Loucy (cell line): ENCODE measurements around the gene BHLHE23.

ENCODE experiments used
- EZH2phosphoT487 ChIP-seq: fragments of 200-600 bp; IDR thresholded peaks from 2 replicates; pipeline ENCODE4 v1.6.1; 2018; ENCODE audit warnings: antibody characterized with exemption, mild to moderate bottlenecking, moderate library complexity, borderline replicate concordance
- TF ChIP-seq, protein P1 (sequence below): fragments of 200-600 bp; sonication (generic); conservative IDR thresholded peaks from 2 replicates; pipeline ENCODE4 v1.5.1; 2014; ENCODE audit warnings: mild to moderate bottlenecking, antibody characterized with exemption, low read length

DNA sequence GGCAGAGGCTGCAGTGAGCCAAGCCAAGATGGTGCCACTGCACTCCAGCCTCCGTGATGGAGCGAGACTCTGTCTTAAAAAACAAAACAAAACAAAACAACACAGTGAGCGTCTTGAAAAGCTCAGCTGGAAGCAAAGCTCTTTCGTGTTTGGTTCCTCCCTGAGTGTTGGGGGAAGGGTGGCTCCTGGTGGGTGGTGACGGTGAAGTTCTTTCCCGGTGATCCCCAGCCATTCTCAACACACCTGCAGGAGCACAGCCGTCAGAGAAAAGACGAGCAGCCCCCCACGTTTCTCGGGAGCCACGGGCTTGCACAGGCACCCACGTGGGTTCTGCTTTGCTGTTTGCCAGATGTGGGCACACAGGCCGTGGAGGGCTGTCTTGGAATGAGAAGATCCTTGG, 3.2 kb downstream of the BHLHE23 start:
- TF ChIP-seq, protein P1, sequence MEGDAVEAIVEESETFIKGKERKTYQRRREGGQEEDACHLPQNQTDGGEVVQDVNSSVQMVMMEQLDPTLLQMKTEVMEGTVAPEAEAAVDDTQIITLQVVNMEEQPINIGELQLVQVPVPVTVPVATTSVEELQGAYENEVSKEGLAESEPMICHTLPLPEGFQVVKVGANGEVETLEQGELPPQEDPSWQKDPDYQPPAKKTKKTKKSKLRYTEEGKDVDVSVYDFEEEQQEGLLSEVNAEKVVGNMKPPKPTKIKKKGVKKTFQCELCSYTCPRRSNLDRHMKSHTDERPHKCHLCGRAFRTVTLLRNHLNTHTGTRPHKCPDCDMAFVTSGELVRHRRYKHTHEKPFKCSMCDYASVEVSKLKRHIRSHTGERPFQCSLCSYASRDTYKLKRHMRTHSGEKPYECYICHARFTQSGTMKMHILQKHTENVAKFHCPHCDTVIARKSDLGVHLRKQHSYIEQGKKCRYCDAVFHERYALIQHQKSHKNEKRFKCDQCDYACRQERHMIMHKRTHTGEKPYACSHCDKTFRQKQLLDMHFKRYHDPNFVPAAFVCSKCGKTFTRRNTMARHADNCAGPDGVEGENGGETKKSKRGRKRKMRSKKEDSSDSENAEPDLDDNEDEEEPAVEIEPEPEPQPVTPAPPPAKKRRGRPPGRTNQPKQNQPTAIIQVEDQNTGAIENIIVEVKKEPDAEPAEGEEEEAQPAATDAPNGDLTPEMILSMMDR: no peak
- TF ChIP-seq EZH2phosphoT487: no peak
